Stimulated activated CD4-positive, alpha-beta T cell treated with anti-CD3 and anti-CD28 coated beads, Interleukin-4, amount 100 ng/mL, for 24 hours (primary cell): ENCODE measurements around the gene ZSWIM5.
"Not testable (repeated sequence)": the region's sequence is repeated elsewhere in the genome, so short reads cannot be mapped to it uniquely, and the experiment has no call there.

Experiments used
- DNase-seq: peaks from one replicate; pipeline ENCODE4 v3.0.0-alpha.2; 2020

Gene ZSWIM5

GRCh38 chr1:45136984-45137383 is 69.4 kb downstream of the ZSWIM5 start:
- no peak for DNase-seq

GRCh38 chr1:45135316-45135715 is 71.1 kb downstream of the ZSWIM5 start:
- no peak for DNase-seq

- DNase-seq, result no peak
These were observed 71.9 kb downstream of the ZSWIM5 start for GRCh38 chr1:45134461-45134873.

- not testable (repeated sequence) for DNase-seq
These were observed 73.7 kb downstream of the ZSWIM5 start for GRCh38 chr1:45132719-45133118.

GRCh38 chr1:45123358-45123757 is 83.0 kb downstream of the ZSWIM5 start:
- no peak for DNase-seq

GRCh38 chr1:45122724-45123123 is 83.7 kb downstream of the ZSWIM5 start:
- no peak for DNase-seq

- DNase-seq, result no peak
These were observed 88.6 kb downstream of the ZSWIM5 start for GRCh38 chr1:45117766-45118165.

GRCh38 chr1:45116820-45117219 is 89.6 kb downstream of the ZSWIM5 start:
- no peak for DNase-seq

- DNase-seq, result no peak
These were observed 90.1 kb downstream of the ZSWIM5 start for GRCh38 chr1:45116340-45116739.

GRCh38 chr1:45115198-45115597 is 91.2 kb downstream of the ZSWIM5 start:
- DNase-seq, result not testable (repeated sequence)

- no peak for DNase-seq
These were observed 93.7 kb downstream of the ZSWIM5 start for GRCh38 chr1:45112661-45113060.

GRCh38 chr1:45111239-45111638 is 95.2 kb downstream of the ZSWIM5 start:
- DNase-seq, result no peak

GRCh38 chr1:45107782-45108181 is 98.6 kb downstream of the ZSWIM5 start:
- DNase-seq, result no peak

GRCh38 chr1:45106864-45107263 is 99.5 kb downstream of the ZSWIM5 start:
- not testable (repeated sequence) for DNase-seq

- not testable (repeated sequence) for DNase-seq
These were observed 100.3 kb downstream of the ZSWIM5 start for GRCh38 chr1:45106156-45106545.

- not testable (repeated sequence) for DNase-seq
These were observed 100.8 kb downstream of the ZSWIM5 start for GRCh38 chr1:45105486-45106155.

- no peak for DNase-seq
These were observed 102.9 kb downstream of the ZSWIM5 start for GRCh38 chr1:45103534-45103933.

- DNase-seq, result no peak
These were observed 104.5 kb downstream of the ZSWIM5 start for GRCh38 chr1:45101947-45102346.

- not testable (repeated sequence) for DNase-seq
These were observed 104.9 kb downstream of the ZSWIM5 start for GRCh38 chr1:45101528-45101927.

- no peak for DNase-seq
These were observed 108.5 kb downstream of the ZSWIM5 start for GRCh38 chr1:45097944-45098343.

GRCh38 chr1:45097079-45097478 is 109.3 kb downstream of the ZSWIM5 start:
- no peak for DNase-seq

- DNase-seq, result no peak
These were observed 111.0 kb downstream of the ZSWIM5 start for GRCh38 chr1:45095450-45095849.

- not testable (repeated sequence) for DNase-seq
These were observed 112.0 kb downstream of the ZSWIM5 start for GRCh38 chr1:45094371-45094770.

GRCh38 chr1:45093334-45093733 is 113.1 kb downstream of the ZSWIM5 start:
- no peak for DNase-seq

GRCh38 chr1:45089711-45090110 is 116.7 kb downstream of the ZSWIM5 start:
- DNase-seq, result no peak
